Brain microvascular endothelial cell (primary cell): ENCODE results near the gene HOXD10.

Experiments
- DNase-seq: peaks from one replicate; pipeline ENCODE4 v3.0.0-alpha.2; 2020
- H3K27ac ChIP-seq: fragments of 250-450 bp; sonication (Bioruptor Pico); 2 replicates; pipeline ENCODE4 v1.5.1; 2020; ENCODE audit warnings: mild to moderate bottlenecking, moderate library complexity
- H3K27me3 ChIP-seq: fragments of 250-450 bp; sonication (Bioruptor Pico); replicated peaks from 2 replicates; pipeline ENCODE4 v1.5.1; 2020; ENCODE audit warnings: mild to moderate bottlenecking
- H3K36me3 ChIP-seq: fragments of 250-450 bp; sonication (Bioruptor Pico); replicated peaks from 2 replicates; pipeline ENCODE4 v1.5.1; 2020; ENCODE audit warnings: mild to moderate bottlenecking
- H3K4me3 ChIP-seq: 2 replicates; pipeline ENCODE4 v1.5.1; 2011; ENCODE audit warnings: low read depth, mild to moderate bottlenecking, control low read depth, low read length, moderate library complexity
- CTCF ChIP-seq: IDR thresholded peaks from 2 replicates; pipeline ENCODE4 v1.5.1; 2011; ENCODE audit warnings: low read depth, mild to moderate bottlenecking, moderate library complexity, low read length, control low read depth, inconsistent platforms; ENCODE audit errors: missing control alignments
- in situ Hi-C: cut with HindIII; loops from 2 replicates; pipeline ENCODE4 v1.10.0; 2017; ENCODE audit warnings: low sequenced_read_pairs, low pct_ligation_motif_present

Gene HOXD10

GRCh38 chr2:176157499-176158185 is 41.1 kb downstream of the HOXD10 start:
- no peak for DNase-seq
- Histone ChIP-seq H3K27me3 (peaks cover 94% of the 10 kb centered on the region), H3K4me3 (peak overlapping the region; percentile 12), H3K27ac (no peak overlapping the region), H3K36me3 (no peaks in the 10 kb centered on the region)
- in situ Hi-C loops: no loop called here
- no peak for TF ChIP-seq CTCF

- in situ Hi-C loops: no loop called here
- no peak for DNase-seq
- no peak for TF ChIP-seq CTCF
- Histone ChIP-seq H3K4me3 (no peak overlapping the region), H3K27me3 (peaks cover 95% of the 10 kb centered on the region), H3K36me3 (no peaks in the 10 kb centered on the region), H3K27ac (no peak overlapping the region)
Observed at GRCh38 chr2:176158186-176158591, 41.6 kb downstream of the HOXD10 start.

GRCh38 chr2:176158855-176159662 is 42.5 kb downstream of the HOXD10 start:
- in situ Hi-C loops: no loop called here
- DNase-seq: no peak
- H3K27me3 ChIP-seq: peaks cover 96% of the 10 kb centered on the region
- no peak for TF ChIP-seq CTCF
- H3K4me3 ChIP-seq: no peak overlapping the region
- no peaks in the 10 kb centered on the region for H3K36me3 ChIP-seq
- H3K27ac ChIP-seq: no peak overlapping the region

- DNase-seq: no peak
- Histone ChIP-seq H3K27ac (no peak overlapping the region), H3K4me3 (no peak overlapping the region), H3K27me3 (peaks cover 96% of the 10 kb centered on the region), H3K36me3 (no peaks in the 10 kb centered on the region)
- no peak for TF ChIP-seq CTCF
- in situ Hi-C loops: no loop called here
Observed at GRCh38 chr2:176159663-176160250, 43.2 kb downstream of the HOXD10 start.

- no peak for DNase-seq
- H3K27me3 ChIP-seq: peaks cover 96% of the 10 kb centered on the region
- no peak for TF ChIP-seq CTCF
- in situ Hi-C loops: no loop called here
- no peak overlapping the region for H3K27ac ChIP-seq
- H3K36me3 ChIP-seq: no peaks in the 10 kb centered on the region
- H3K4me3 ChIP-seq: no peak overlapping the region
Observed at GRCh38 chr2:176160251-176160985, 43.8 kb downstream of the HOXD10 start.
